Neural cell (in vitro differentiated cells): ENCODE results near the gene ARMH1. TPM values are rescaled to one million over a fixed set of nuclear protein-coding genes. Genes with fewer than 3 reads are reported as not detected.

Experiments
- H2AFZ ChIP-seq: fragments of 200-600, 300-800 bp; sonication (generic), shearing (Covaris generic); 2 replicates; pipeline ENCODE4 v1.6.0; 2014; ENCODE audit warnings: low read depth, mild to moderate bottlenecking, antibody characterized with exemption, low read length, moderate library complexity
- H3F3A ChIP-seq: fragments of 200-600 bp; shearing (Covaris generic); 2 replicates; pipeline ENCODE4 v1.6.1; 2016; ENCODE audit warnings: mild to moderate bottlenecking, moderate library complexity, mixed read lengths, antibody characterized with exemption, low read length; ENCODE audit not compliant: insufficient read depth, poor library complexity, severe bottlenecking
- H3K27ac ChIP-seq: fragments of 200-600, 300-800 bp; sonication (generic), shearing (Covaris generic); 2 replicates; pipeline ENCODE4 v1.5.1; 2014; ENCODE audit warnings: mild to moderate bottlenecking, low read length, moderate library complexity
- H3K27me3 ChIP-seq: fragments of 300-800, 200-600 bp; sonication (generic), shearing (Covaris generic); 2 replicates; pipeline ENCODE4 v1.6.0; 2014; ENCODE audit warnings: mild to moderate bottlenecking, low read depth, low read length, moderate library complexity; ENCODE audit not compliant: insufficient read depth
- H3K36me3 ChIP-seq: fragments of 300-800, 200-600 bp; sonication (generic), shearing (Covaris generic); 2 replicates; pipeline ENCODE4 v1.5.1; 2014; ENCODE audit warnings: mild to moderate bottlenecking, antibody characterized with exemption, low read length, moderate library complexity; ENCODE audit not compliant: insufficient read depth
- H3K4me2 ChIP-seq: fragments of 300-800, 200-600 bp; sonication (generic), shearing (Covaris generic); 2 replicates; pipeline ENCODE4 v1.6.0; 2014; ENCODE audit warnings: mild to moderate bottlenecking, low read length
- H3K4me3 ChIP-seq: fragments of 300-800, 200-600 bp; sonication (generic), shearing (Covaris generic); 2 replicates; pipeline ENCODE4 v1.5.1; 2014; ENCODE audit warnings: mild to moderate bottlenecking, low read length, moderate library complexity
- H3K79me2 ChIP-seq: fragments of 200-600 bp; shearing (Covaris generic); replicated peaks from 2 replicates; pipeline ENCODE4 v1.6.0; 2014; ENCODE audit warnings: mild to moderate bottlenecking, low read length, moderate library complexity; ENCODE audit not compliant: insufficient read depth
- H3K9ac ChIP-seq: fragments of 300-800, 200-600 bp; sonication (generic), shearing (Covaris generic); 2 replicates; pipeline ENCODE4 v1.6.1; 2016; ENCODE audit warnings: mild to moderate bottlenecking, low read length, mixed read lengths
- H3K9me2 ChIP-seq: fragments of 200-600 bp; shearing (Covaris generic); 2 replicates; pipeline ENCODE4 v1.6.1; 2016; ENCODE audit warnings: mild to moderate bottlenecking, low read length, mixed read lengths; ENCODE audit not compliant: insufficient read depth
- H3K9me3 ChIP-seq: fragments of 200-600, 300-800 bp; sonication (generic), shearing (Covaris generic); 2 replicates; pipeline ENCODE4 v1.6.1; 2016; ENCODE audit warnings: mild to moderate bottlenecking, mixed run types, low read length, moderate library complexity, mixed read lengths
- H4K20me1 ChIP-seq: fragments of 200-600 bp; shearing (Covaris generic); 2 replicates; pipeline ENCODE4 v1.6.1; 2016; ENCODE audit warnings: mild to moderate bottlenecking, mixed run types; ENCODE audit not compliant: insufficient read depth
- CTCF ChIP-seq: fragments of 450-650 bp; IDR thresholded peaks from 2 replicates; pipeline ENCODE4 v1.5.1; 2014; ENCODE audit warnings: antibody characterized with exemption, mild to moderate bottlenecking, moderate library complexity; ENCODE audit not compliant: poor library complexity, severe bottlenecking
- EP300 ChIP-seq: fragments of 450-650 bp; conservative IDR thresholded peaks from 2 replicates; pipeline ENCODE4 v1.6.1; 2014; ENCODE audit warnings: antibody characterized with exemption, mild to moderate bottlenecking, moderate library complexity; ENCODE audit not compliant: poor library complexity, severe bottlenecking
- EZH2 ChIP-seq: fragments of 200-600, 300-800 bp; shearing (Covaris generic), sonication (generic); IDR thresholded peaks from 2 replicates; pipeline ENCODE4 v1.6.1; 2014; ENCODE audit warnings: antibody characterized with exemption, low read length, borderline replicate concordance, mild to moderate bottlenecking; ENCODE audit not compliant: insufficient read depth, poor library complexity, severe bottlenecking
- MXI1 ChIP-seq: fragments of 450-650 bp; conservative IDR thresholded peaks from 2 replicates; pipeline ENCODE4 v1.6.1; 2014; ENCODE audit warnings: antibody characterized with exemption, mild to moderate bottlenecking; ENCODE audit not compliant: poor library complexity, severe bottlenecking
- POLR2AphosphoS5 ChIP-seq: IDR thresholded peaks from 2 replicates; pipeline ENCODE4 v1.6.1; 2012
- RAD21 ChIP-seq: fragments of 450-650 bp; conservative IDR thresholded peaks from 2 replicates; pipeline ENCODE4 v1.6.1; 2014; ENCODE audit warnings: antibody characterized with exemption, mild to moderate bottlenecking, moderate library complexity
- REST ChIP-seq: IDR thresholded peaks from 2 replicates; pipeline ENCODE4 v1.6.1; 2012; ENCODE audit warnings: borderline replicate concordance
- SMC3 ChIP-seq: fragments of 450-650 bp; conservative IDR thresholded peaks from 2 replicates; pipeline ENCODE4 v1.6.1; 2014; ENCODE audit warnings: antibody characterized with exemption, mild to moderate bottlenecking, moderate library complexity; ENCODE audit not compliant: poor library complexity
- TAF1 ChIP-seq: IDR thresholded peaks from 2 replicates; pipeline ENCODE4 v1.6.1; 2012; ENCODE audit warnings: low read depth
- polyA plus RNA-seq: library from polyadenylated mRNA; depleted of rRNA; stranded (reverse); fragments of >200 nt; gene quantifications from 2 replicates; pipeline ENCODE4 v1.2.3, GENCODE V29; 2014

Gene ARMH1
- polyA plus RNA-seq, 1 donor from 2014 or later: 105 TPM

- Histone ChIP-seq H3K9ac (no peak overlapping the region), H2AFZ (no peak overlapping the region), H4K20me1 (no peaks in the 10 kb centered on the region), H3K4me3 (no peak overlapping the region), H3K27me3 (no peaks in the 10 kb centered on the region), H3K9me3 (no peaks in the 10 kb centered on the region), H3F3A (no peaks in the 10 kb centered on the region), H3K27ac (no peak overlapping the region), H3K9me2 (no peaks in the 10 kb centered on the region), H3K79me2 (no peaks in the 10 kb centered on the region), H3K36me3 (no peaks in the 10 kb centered on the region), H3K4me2 (no peak overlapping the region)
- TF ChIP-seq EP300: no peak
- no peak for TF ChIP-seq REST
Measured at GRCh38 chr1:44635439-44635838, 39.1 kb upstream of the ARMH1 start.

- no peak overlapping the region for H3K27ac ChIP-seq
- H3K27me3 ChIP-seq: no peaks in the 10 kb centered on the region
- no peak overlapping the region for H3K9ac ChIP-seq
- TF ChIP-seq SMC3 (no peak), TAF1 (no peak), REST (no peak), POLR2AphosphoS5 (no peak), EP300 (no peak), MXI1 (no peak), CTCF (no peak), RAD21 (no peak), EZH2 (no peak)
- no peaks in the 10 kb centered on the region for H3K36me3 ChIP-seq
- H2AFZ ChIP-seq: no peak overlapping the region
- H3K79me2 ChIP-seq: no peaks in the 10 kb centered on the region
- H3K9me2 ChIP-seq: no peaks in the 10 kb centered on the region
- no peak overlapping the region for H3K4me2 ChIP-seq
- H3F3A ChIP-seq: no peaks in the 10 kb centered on the region
- H4K20me1 ChIP-seq: no peaks in the 10 kb centered on the region
- no peaks in the 10 kb centered on the region for H3K9me3 ChIP-seq
- H3K4me3 ChIP-seq: no peak overlapping the region
Measured at GRCh38 chr1:44636083-44636687, 38.3 kb upstream of the ARMH1 start.
